Smooth muscle cell of the brain vasculature (primary cell): Measurements from ENCODE around the gene PLAAT2.
"Not testable (repeated sequence)": the region's sequence is repeated elsewhere in the genome, so short reads cannot be mapped to it uniquely, and the experiment has no call there.

Source experiments
- DNase-seq: peaks from one replicate; pipeline ENCODE4 v3.0.0-alpha.2; 2012; ENCODE audit warnings: low read depth, low spot score

The PLAAT2 gene

GRCh38 chr11:63578882-63579281 lies 15.7 kb upstream of the PLAAT2 start:
- not testable (repeated sequence) for DNase-seq

- DNase-seq, result no peak
Observed at GRCh38 chr11:63574856-63575602, 11.8 kb upstream of the PLAAT2 start.

DNA sequence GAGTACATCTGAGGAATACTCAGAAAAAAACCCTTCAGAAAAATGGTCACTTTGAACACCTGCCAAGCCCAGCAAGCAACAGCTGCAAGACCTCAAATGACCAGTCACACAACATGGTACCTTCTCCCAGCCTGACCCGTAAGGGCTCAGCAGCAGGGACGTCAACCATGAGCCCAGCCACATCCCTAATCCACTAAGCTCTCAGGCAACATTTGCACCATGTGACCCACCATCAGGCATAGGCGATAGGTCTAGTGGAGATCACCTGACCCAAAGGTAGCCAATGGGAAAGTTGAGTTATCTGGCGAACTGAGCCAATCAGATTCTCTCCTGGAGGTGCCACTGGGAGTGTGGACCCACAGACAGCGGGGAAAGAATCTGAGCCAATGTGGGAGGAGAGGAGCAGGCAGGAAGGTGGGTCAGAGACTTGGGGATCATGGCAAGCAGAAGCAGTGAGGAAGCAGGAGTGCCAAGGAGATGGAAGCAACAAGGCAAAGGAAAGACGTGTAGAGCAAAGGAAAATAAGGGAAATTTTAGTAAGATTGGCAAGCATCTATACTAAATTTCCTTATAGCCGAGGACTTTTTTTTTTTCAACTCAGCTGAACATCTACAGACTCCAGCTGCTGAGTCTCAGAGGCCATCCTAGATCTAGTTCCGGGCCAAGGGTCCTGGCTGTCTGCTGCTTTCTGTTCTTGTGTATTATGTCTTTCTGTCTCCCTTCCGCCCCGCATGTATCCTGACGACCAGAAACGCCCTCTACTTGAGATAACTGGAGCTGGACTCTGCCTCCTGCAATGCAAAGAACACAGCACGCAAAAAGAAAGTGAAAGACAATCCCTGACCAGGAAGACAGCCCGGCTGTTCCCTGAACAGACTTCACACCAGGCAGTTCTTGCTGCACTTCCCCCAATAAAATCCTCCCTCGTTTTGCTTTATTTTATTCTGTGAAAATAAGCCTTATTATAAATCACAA lies 11.0 kb upstream of the PLAAT2 start:
- peak; percentile 84 for DNase-seq

DNA sequence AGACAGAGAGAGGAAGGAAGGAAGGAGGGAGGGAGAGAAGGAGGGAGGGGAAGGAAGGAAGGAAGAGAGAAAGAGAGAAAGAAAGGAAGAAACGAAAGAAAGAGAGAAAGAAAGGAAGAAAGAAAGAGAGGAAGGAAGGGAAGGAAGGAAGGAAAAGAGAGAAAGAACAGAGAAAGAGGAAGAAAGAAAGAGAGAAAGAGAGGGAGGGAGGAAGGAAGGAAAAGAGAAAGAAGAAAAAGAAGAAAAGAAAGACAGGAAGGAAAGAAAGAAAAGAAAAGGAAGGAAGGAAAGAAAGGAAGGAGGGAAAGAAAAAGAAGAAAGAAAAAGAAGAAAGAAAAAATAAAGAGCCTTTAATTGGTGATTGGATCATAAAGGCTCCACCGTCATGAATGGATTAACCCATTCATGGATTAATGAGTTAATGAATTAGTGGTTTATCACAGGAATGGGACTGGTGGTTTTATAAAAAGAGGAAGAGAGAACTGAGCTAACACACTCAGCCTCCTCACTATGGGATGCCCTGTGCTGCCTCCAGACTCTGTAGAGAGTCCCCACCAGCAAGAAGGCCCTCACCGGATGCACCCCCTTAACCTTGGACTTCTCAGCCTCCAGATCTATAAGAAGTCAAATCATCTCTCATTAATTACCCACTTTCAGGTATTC lies 9.0 kb upstream of the PLAAT2 start:
- DNase-seq, result no peak

GRCh38 chr11:63569570-63569969 lies 6.4 kb upstream of the PLAAT2 start:
- DNase-seq, result no peak

DNA sequence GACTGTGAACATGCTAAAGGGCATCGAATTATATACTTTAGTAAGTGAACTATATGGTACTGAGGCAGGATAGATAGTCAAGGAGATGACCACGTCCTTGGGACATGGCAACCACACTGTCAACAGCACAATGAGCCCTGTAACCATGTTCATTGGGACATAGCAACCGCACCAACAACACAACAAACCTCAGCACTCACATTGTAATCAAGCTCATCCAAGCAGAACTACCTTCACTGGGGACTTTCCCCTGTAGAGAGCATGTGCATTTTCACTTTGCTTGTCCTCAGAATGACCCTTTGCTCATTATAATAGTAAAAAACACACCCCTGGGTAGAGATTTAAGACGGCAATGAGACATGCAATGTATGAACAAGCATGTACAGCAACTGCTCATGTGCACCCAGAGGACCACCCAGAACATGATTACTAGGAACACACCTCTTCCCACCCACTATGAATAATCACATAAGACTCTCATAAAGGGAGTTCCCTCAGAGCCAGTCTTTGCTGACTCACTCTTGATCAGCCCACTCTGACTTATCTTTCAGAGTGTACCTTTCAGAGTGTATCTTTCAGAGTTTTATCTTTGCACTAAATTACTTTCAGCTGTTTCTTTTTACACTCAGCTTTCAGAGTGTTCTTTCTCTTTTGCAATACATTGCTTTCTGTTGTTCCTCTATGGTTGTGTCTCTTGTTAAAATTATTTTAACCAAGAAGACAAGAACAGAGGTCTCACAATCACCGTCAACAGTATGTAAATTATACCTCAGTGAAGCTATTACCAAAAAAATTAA lies 4.1 kb upstream of the PLAAT2 start:
- DNase-seq, result peak; percentile 28

DNA sequence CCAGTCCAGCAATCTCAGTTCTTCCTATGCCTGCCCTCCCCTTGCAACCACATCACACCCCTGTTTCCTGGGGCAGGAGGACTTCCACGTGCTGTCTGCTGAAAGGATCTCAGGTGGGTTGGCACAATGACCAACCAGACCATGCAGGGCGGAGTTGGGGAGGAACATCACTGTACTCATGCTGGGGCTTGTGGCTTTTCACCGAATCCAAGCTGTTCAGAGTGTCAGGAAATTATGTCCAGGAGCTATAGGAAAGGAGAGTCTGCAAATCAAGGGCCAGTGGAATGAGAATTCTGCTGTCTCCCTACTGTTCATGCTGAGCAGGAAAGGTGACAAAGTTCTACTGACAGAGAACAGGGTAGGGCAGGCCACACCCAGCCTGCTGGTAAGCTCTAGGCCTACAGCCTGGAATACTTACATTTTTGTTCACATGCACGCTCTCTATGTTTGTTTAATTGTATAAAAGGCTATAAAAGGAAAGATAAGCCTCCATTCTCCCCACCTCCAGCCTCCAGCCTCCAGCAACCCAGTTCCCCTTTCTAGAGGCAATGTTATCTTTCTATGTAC lies 1.7 kb upstream of the PLAAT2 start:
- DNase-seq, result no peak

DNA sequence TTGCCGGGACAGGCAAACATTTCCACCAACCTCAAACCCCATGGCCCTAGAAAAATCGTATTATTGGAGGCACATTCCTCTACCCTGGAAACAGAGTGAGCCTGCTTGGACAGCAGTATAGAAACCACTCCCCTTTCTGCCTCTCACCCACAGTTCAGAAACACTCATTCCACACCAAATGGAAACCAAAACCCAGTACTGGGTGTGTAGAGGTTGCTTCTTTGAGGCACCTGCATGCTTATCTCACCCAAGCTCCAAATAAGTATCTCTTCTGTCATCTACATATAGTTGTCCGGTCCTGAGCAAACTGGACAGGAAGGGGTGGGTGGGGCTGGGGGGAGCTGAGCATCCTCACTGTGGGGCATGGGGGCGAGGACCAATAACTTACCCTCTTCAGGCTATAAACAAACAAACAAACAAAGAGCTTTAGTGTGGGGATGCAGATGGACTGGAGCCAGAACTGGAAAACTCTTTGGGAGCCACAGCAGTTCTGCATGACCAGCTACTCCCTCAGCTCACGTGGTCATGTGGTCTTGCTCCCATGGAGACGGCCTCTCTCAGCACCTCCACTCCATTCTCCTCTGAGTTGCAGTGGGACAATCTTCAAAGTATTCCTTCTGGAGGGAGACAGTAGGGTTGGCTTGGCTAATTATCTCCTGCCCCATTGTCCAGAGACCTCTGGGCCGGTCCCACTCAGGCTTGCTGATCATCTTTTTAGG lies 1.0 kb upstream of the PLAAT2 start:
- DNase-seq, result no peak

DNA sequence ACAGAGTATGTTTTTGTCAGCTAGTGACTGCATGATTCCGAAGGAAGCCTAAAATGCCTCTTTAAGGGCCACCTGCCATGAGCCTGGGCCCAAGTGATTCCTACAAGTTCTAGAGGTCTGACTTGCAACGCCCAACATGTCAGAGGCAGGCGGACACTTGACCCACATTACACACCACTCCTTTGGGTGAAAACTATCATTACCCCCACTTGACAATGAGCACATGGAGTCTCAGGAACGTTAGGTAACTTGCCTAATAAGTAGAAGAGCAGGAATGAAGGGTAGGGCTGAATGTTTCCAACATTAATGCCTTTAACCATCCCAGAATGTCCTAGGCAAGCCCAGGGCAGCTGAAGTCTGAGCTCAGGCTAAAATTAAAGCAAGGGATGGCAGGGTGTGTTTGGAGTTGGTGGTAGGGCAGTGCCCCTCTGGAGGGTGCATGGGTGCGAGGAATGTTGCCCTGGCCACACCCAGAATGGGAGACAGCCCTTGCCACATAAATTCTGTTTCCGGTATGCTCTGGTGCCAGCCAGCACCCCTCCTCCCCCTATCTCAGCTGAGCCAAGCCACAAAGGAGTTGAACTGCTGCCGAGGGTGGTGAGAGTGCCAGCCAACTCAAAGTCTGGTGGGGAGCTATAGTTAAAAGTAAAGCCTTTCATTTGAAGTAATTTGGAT lies 2.5 kb downstream of the PLAAT2 start:
- DNase-seq, result no peak

DNA sequence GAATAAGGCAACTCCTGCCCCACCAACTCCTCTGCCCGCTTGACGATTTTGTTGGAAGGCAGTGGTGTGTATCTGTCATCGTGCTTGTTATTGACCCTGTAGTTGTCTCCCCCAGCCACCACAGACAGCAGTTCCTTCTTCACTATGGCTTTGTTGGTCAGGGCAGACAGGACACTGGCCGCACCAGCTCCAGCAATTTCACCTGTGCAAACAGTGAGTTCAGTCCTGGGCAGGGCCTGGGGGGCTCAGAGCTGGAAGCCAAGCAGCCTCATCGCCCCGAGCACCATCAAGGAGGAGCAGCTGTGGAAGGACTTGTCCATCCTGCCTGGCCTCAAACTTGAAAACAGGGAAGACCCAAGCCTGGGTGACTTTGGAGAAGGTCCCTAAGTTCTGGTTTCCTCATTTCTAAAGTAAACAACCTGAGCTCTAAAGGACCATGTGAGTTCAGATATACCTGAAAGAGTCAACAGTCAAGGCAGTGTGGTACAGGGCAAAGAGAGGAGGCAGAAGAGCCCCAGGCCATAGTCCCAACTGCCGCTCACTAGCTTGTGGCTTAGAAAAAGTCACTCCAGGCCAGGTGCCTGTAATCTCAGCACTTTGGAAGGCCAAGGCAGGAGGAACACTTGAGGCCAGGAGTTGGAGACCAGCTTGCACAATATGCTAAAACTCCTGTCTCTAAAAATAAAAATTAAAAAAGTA lies 4.6 kb downstream of the PLAAT2 start:
- no peak for DNase-seq

DNA sequence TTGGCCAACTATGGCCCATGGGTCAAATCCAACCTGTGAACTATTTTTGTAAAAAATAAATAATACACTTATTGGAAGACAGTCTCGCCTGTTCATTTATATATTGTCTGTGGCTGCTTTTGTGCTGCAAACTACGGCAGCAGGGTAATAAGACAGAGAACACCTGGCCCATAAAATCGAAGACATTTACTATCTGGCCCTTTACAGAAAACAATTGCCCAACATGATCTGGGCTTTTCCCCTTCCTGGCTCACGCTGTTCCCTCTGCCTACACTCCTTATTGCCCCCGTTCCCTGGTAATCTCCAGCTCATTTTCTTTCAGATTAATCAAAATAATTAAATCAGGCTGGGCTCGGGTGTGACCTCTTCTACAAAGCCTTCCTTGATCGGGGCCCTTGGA lies 5.6 kb downstream of the PLAAT2 start:
- no peak for DNase-seq

- DNase-seq, result no peak
Observed at GRCh38 chr11:63556404-63557013, 6.7 kb downstream of the PLAAT2 start.

DNA sequence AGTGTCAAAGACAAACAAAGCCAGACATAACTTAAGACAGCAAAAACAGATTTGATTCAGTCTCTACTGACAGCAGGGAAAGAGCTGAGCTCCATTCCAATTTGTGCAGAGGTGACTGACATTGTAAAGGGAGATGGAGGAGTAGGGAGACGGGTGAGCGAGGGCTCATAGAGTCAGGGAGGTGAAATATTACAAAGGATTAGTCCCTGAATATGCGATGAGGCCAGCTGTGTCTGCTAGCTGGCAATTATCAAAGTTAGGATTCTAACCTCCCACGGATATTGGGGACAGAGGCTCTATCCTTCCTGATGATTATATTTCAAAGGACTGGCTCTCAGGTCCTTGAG lies 8.3 kb downstream of the PLAAT2 start:
- no peak for DNase-seq

GRCh38 chr11:63553759-63554158 lies 9.4 kb downstream of the PLAAT2 start:
- DNase-seq, result no peak

DNA sequence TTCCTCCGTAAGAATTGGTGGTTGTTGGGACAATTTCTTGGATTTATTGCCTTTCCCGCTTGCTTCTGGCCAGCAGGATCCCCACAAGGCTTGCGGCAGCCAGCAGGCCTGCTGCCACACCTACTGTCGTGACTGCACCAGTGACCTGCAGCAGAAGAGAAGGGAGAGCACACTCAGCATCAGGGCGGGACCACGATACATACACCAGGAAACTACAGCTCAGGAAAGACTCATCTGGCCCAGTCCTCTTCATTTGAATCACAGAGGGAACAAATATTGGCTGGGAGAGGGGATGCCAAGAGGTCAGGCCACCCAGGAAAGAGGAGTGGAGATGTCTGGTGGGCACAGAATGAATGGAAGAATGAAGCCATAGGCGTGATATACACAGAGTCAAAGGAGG lies 10.3 kb downstream of the PLAAT2 start:
- no peak for DNase-seq

DNA sequence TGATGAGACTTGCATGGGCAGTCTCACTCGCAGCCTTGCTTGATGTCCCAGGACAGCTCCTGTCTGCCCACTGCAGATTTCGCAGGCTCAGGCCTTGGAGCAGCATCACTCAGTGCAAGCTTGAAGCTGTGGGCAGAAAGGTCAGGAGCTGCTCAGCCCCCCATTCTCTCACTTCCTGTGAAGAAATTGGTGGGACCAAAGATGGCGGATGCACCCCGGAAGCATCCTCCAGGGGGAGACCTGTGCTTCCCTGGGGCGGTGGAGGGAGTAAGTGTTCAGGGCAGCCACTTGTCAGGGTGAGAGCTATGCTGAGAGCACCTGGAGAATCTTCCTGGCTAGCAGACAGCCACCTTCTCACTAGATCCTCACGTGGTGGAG lies 11.3 kb downstream of the PLAAT2 start:
- DNase-seq, result no peak

GRCh38 chr11:63551091-63551888 lies 11.9 kb downstream of the PLAAT2 start:
- DNase-seq, result no peak

- not testable (repeated sequence) for DNase-seq
Observed at GRCh38 chr11:63550156-63550700, 13.0 kb downstream of the PLAAT2 start.
